Measurements from ENCODE around the gene HSPB9. TPM values are rescaled to one million over a fixed set of nuclear protein-coding genes. Genes with fewer than 3 reads are reported as not detected.

Gene HSPB9
- total and polyA plus RNA-seq, 2 donors (not counting 3 experiments of a cell fraction or from before 2014, with no cell fraction given): not detected

DNA sequence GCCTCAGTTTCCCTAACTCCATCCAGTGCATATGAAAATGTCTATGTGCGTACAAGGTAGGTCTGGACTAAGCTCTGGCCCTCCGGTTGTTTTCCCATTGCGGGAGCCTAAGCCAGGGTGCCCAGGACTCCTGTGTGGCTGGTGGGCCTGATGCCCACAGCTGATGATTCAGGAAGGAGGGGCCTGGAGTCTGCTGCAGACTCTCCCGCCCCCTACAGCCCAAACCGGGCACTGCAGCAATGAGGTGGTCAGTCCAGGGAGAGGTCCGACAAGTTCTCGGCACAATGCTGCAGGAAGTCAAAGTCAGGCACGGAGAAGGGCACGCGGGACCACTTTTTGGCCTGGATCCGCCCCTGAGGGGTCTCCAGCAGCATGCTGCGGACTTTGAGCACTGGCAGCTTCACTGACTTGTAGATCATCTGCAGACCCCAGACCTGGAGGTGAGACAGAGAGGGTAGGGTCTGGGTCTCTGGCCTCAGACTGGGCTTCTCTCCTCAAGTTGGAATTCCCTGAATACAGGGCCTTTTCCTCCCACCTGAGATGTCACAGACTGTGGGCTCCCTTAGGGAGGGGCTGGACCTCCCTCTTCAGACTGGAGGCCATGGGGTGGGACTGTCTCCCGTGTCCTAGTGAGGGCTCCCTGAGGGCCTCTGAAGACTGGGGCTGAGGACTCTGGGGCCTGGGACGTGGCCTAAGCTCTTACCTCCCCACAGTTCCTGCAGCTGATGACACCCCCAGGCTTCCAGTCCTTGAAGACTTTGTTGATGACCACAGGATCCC lies 20.9 kb upstream of the HSPB9 start:
- POLR2A ChIA-PET: no interaction called here

More for the DNA sequence above, 20.9 kb upstream of the HSPB9 start:
- peak; percentile 78 for DNase-seq (ENCODE audit: low read depth, low spot score)
- Histone ChIP-seq H4K20me1 (replicated peaks; ENCODE audit: control insufficient read depth, extremely low read depth, insufficient read depth, low read length) (no peaks in the 10 kb centered on the region), H3K9me1 (replicated peaks; ENCODE audit: control insufficient read depth, extremely low read depth, insufficient read depth, low read length) (no peaks in the 10 kb centered on the region), H3K27ac (ENCODE audit: insufficient read depth, low read depth, low read length) (no peak overlapping the region), H3K4me1 (ENCODE audit: control insufficient read depth, extremely low read depth, insufficient read depth, low read length) (peaks cover 5% of the 10 kb centered on the region), H3K4me2 (ENCODE audit: insufficient read depth, low read length) (no peak overlapping the region), H3K9me3 (replicated peaks; ENCODE audit: control insufficient read depth, insufficient read depth, low read length) (no peaks in the 10 kb centered on the region), H3K79me2 (ENCODE audit: control insufficient read depth, insufficient read depth, low read length) (no peaks in the 10 kb centered on the region), H2AFZ (ENCODE audit: low read depth, low read length) (peak overlapping the region; percentile 91), H3K27me3 (ENCODE audit: control insufficient read depth in 2 of 2, insufficient read depth in 2 of 2, low read length in 2 of 2) (peaks cover 14 to 15% of the 10 kb centered on the region in 2 experiments), H3K9ac (replicated peaks; ENCODE audit: extremely low read depth, insufficient read depth, low read length) (no peak overlapping the region), H3K36me3 (ENCODE audit: control insufficient read depth in 2 of 2, extremely low read depth in 1 of 2, insufficient read depth in 2 of 2, low read length in 2 of 2) (no peaks in the 10 kb centered on the region), H3K4me3 (replicated peaks in 1 of 3; ENCODE audit: insufficient read depth in 1 of 3, low read depth in 1 of 3, low read length in 3 of 3) (no peak overlapping the region)
- no TSS peak for BruUV-seq (replicated peaks)
- TF ChIP-seq CTCF (IDR thresholded peaks at IDR 0.05; ENCODE audit: extremely low read depth in 1 of 2, insufficient read depth in 1 of 2, low read depth in 1 of 2, low read length in 2 of 2): peak; percentile 96 to 97
- TF ChIP-seq FOS (IDR thresholded peaks at IDR 0.05; ENCODE audit: borderline replicate concordance, insufficient read depth, low read length): no peak
- CTCF ChIA-PET: interaction anchor here (0.6 to 2.8 kb wide), 35 partner anchors 9 to 260 kb away, joined by 3 to 41 read pairs (median 7); partner anchors contain the start of genes CNP, DHX58, DNAJC7 and KAT2A
- intact Hi-C loops (cut with micrococcal nuclease) (loop anchor here (1.0 to 2.0 kb wide), 4 partner anchors 34 to 138 kb away; partner anchors contain the start of gene DNAJC7), dilution Hi-C loops (cut with MboI; ENCODE audit: extremely low pct_ligation_motif_present, low sequenced_read_pairs) (loop anchor here (25.0 kb wide), 1 partner anchor 139 kb away; the partner anchor contains the start of gene CNP)
- FAIRE-seq: peak; percentile 96
